Measurements from ENCODE around the gene CFAP74. TPM values are rescaled to one million over a fixed set of nuclear protein-coding genes. Genes with fewer than 3 reads are reported as not detected.
A peak's percentile ranks its signal among the peaks of the same experiment; 100 is the strongest.

Gene CFAP74
- total RNA-seq, 1 donor from 2014 or later: under 0.01 TPM

DNA sequence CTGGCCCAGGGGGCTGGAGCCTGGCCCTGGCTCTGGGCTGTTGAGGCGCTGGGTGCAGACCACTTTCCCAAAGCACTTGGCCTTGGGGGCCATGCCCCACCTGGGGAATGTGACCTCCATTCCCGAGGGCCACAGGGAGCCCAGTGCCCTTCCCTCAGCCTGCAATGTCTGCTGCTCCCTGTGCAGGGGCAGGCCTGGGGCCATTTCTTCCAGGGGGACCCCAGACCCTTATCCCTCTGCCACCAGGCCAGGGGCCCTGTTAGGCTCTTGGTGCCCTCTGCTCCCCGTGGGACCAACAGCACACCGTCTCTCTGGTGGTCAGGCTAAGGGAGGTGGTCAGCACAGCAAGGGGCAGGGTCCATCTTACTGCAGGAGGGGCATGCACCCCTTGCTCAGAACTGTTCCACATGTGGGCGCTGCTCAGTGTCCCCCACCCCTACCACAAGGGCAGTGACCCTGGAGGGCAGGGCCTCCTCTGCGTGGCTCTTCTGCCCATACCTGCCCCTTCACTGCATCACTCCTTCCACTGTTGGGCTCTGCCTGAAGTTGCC is 83.5 kb downstream of the CFAP74 start:
- Histone ChIP-seq H3K27ac (ENCODE audit: low read depth, low read length) (peak overlapping the region; percentile 65), H3K36me3 (ENCODE audit: control insufficient read depth in 3 of 3, insufficient read depth in 3 of 3, low read length in 3 of 3) (no peaks in the 10 kb centered on the region), H3K9ac (ENCODE audit: low read depth in 1 of 3, low read length in 3 of 3) (peak overlapping the region in 2 of 3 donors; percentile 56 to 62), H3K27me3 (ENCODE audit: control insufficient read depth in 3 of 3, insufficient read depth in 3 of 3, low read length in 3 of 3) (peaks cover 0 to 5% (median 0%) of the 10 kb centered on the region in 3 donors), H3K4me1 (ENCODE audit: control insufficient read depth in 3 of 3, insufficient read depth in 3 of 3, low read length in 3 of 3) (peaks cover 36 to 44% (median 41%) of the 10 kb centered on the region in 3 donors), H3K9me3 (ENCODE audit: control insufficient read depth in 3 of 3, low read length in 3 of 3) (no peaks in the 10 kb centered on the region), H3K4me3 (ENCODE audit: low read length in 3 of 3) (peak overlapping the region in 2 of 3 donors; percentile 65 to 69)

DNA sequence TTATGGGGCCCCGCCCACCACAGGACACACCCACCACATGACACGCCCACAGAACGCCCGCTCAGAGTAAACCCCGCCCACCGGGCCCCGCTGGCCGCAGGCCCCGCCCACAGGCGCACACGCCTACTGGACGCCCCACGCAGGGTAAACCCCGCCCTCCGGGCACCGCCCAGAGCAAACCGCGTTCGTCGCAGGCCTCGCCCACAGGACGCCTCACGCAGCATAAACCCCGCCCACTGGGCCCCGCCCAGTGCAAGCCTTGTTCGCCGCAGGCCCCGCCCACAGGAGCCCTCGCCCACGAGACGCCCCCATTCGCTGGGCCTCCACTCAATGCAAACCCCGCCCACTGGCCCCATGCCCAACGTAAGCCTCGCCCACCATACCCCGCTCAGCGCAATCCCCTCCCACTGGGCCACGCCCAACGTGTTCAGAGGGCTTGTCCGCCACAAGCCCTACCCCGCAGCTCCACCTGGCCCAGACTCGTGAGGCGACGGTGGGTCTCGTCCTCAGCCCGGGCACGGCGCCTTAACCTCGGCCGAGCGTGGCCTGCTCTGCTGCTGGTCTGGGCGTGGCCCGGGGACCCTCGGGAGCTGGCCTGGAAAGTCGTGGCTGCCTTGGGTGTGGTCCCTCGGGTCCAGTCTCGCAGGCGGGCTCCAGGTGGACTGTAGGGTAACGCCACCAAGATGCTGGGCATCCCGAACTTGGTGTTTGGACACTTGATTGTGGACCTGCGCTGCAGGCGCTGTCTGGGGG is 84.1 kb downstream of the CFAP74 start:
- Histone ChIP-seq H3K4me1 (ENCODE audit: control insufficient read depth in 3 of 3, insufficient read depth in 3 of 3, low read length in 3 of 3) (peaks cover 42 to 50% (median 48%) of the 10 kb centered on the region in 3 donors), H3K36me3 (ENCODE audit: control insufficient read depth in 3 of 3, insufficient read depth in 3 of 3, low read length in 3 of 3) (no peaks in the 10 kb centered on the region), H3K27ac (ENCODE audit: low read depth, low read length) (peak overlapping the region; percentile 65), H3K9me3 (ENCODE audit: control insufficient read depth in 3 of 3, low read length in 3 of 3) (no peaks in the 10 kb centered on the region), H3K4me3 (ENCODE audit: low read length in 3 of 3) (peak overlapping the region; percentile 23 to 81 (median 78)), H3K9ac (ENCODE audit: low read depth in 1 of 3, low read length in 3 of 3) (peak overlapping the region in 2 of 3 donors; percentile 62 to 72), H3K27me3 (ENCODE audit: control insufficient read depth in 3 of 3, insufficient read depth in 3 of 3, low read length in 3 of 3) (peaks cover 0 to 3% (median 0%) of the 10 kb centered on the region in 3 donors)

DNA sequence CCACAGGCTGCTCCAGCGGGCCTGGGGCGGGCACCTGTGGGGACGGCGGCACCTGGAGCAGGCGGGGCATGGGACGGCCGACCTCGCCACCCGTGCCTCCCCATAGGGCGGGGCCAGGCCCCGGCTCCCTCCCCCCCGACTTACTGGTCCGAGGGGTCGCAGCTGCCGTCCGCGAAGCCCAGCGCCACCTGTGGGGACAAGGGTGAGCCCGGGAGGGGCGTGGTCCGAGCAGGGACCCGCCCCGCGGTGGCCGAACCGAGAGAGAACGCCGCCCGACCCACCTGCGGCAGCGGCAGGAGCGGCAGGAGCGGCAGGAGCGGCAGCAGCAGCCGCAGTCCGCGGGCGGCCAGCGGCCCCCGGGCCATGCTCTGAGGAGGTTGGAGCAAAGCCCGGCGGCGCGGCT is 84.7 kb downstream of the CFAP74 start, which contains the start of gene TMEM52:
TMEM52 (minus strand) TSS at position 379 of the 403 bp plus-strand sequence; CDS start at position 365, 14 bp downstream.
- H3K4me1 ChIP-seq (ENCODE audit: control insufficient read depth in 3 of 3, insufficient read depth in 3 of 3, low read length in 3 of 3): peaks cover 48 to 56% (median 53%) of the 10 kb centered on the region in 3 donors

GRCh38 chr1:1917995-1918900 is 85.3 kb downstream of the CFAP74 start:
- Histone ChIP-seq H3K27ac (ENCODE audit: low read depth, low read length) (peak overlapping the region; percentile 91), H3K36me3 (ENCODE audit: control insufficient read depth in 3 of 3, insufficient read depth in 3 of 3, low read length in 3 of 3) (no peaks in the 10 kb centered on the region), H3K27me3 (ENCODE audit: control insufficient read depth in 3 of 3, insufficient read depth in 3 of 3, low read length in 3 of 3) (peaks cover 0 to 5% (median 0%) of the 10 kb centered on the region in 3 donors), H3K4me3 (ENCODE audit: low read length in 3 of 3) (peak overlapping the region; percentile 77 to 81 (median 78)), H3K4me1 (ENCODE audit: control insufficient read depth in 3 of 3, insufficient read depth in 3 of 3, low read length in 3 of 3) (peaks cover 50 to 59% (median 56%) of the 10 kb centered on the region in 3 donors), H3K9ac (ENCODE audit: low read depth in 1 of 3, low read length in 3 of 3) (peak overlapping the region; percentile 72 to 92 (median 77)), H3K9me3 (ENCODE audit: control insufficient read depth in 3 of 3, low read length in 3 of 3) (no peaks in the 10 kb centered on the region)

More for the DNA sequence above, 84.7 kb downstream of the CFAP74 start, which contains the start of gene TMEM52:
- H3K9me3 ChIP-seq (ENCODE audit: control insufficient read depth in 3 of 3, low read length in 3 of 3): no peaks in the 10 kb centered on the region
- H3K27ac ChIP-seq (ENCODE audit: low read depth, low read length): peak within 1 kb of the TSS; percentile 91
- no peaks in the 10 kb centered on the region for H3K36me3 ChIP-seq (ENCODE audit: control insufficient read depth in 3 of 3, insufficient read depth in 3 of 3, low read length in 3 of 3)
- peaks cover 0 to 5% (median 0%) of the 10 kb centered on the region in 3 donors for H3K27me3 ChIP-seq (ENCODE audit: control insufficient read depth in 3 of 3, insufficient read depth in 3 of 3, low read length in 3 of 3)
- peak within 1 kb of the TSS; percentile 77 to 81 (median 78) for H3K4me3 ChIP-seq (ENCODE audit: low read length in 3 of 3)
- H3K9ac ChIP-seq (ENCODE audit: low read depth in 1 of 3, low read length in 3 of 3): peak within 1 kb of the TSS; percentile 72 to 92 (median 77)

DNA sequence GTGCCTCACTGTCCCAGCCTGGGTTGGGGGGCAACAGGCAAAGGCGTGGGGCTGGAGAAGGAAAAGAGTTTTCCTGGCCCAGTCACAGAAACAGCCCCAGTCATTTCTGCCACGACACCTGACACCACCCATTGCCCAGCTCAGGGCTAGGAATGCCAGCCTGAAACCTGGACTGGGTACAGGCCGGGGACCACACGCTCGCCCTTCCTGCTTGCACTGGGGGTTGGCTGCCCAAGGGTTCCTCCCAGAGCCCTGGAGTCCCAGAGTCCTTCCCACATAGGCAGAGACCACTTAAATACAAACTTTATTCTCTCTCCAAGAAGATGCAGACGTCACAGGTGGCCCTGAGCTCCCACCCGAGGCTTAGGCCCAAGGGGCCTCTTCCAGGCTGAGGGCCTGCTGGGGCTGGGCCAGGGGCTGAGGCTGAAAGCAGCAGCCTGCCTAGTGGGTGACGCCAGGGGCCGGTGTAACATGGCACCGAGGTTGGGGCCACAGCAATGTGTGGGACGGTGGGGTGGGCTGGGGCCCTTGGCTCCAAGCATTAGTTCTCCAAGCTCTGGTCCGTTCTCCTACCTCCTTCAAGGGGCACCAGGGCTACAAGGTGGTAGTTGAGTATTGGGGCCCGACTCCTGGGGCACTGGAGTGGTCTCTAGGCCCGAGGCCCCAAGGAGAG is 86.1 kb downstream of the CFAP74 start:
- Histone ChIP-seq H3K4me3 (ENCODE audit: low read length in 3 of 3) (peak overlapping the region; percentile 77 to 81 (median 78)), H3K27me3 (ENCODE audit: control insufficient read depth in 3 of 3, insufficient read depth in 3 of 3, low read length in 3 of 3) (peaks cover 0 to 5% (median 0%) of the 10 kb centered on the region in 3 donors), H3K4me1 (ENCODE audit: control insufficient read depth in 3 of 3, insufficient read depth in 3 of 3, low read length in 3 of 3) (peaks cover 50 to 59% (median 56%) of the 10 kb centered on the region in 3 donors), H3K27ac (ENCODE audit: low read depth, low read length) (peak overlapping the region; percentile 91), H3K9ac (ENCODE audit: low read depth in 1 of 3, low read length in 3 of 3) (peak overlapping the region; percentile 72 to 92 (median 77)), H3K9me3 (ENCODE audit: control insufficient read depth in 3 of 3, low read length in 3 of 3) (no peaks in the 10 kb centered on the region), H3K36me3 (ENCODE audit: control insufficient read depth in 3 of 3, insufficient read depth in 3 of 3, low read length in 3 of 3) (no peaks in the 10 kb centered on the region)

GRCh38 chr1:1916851-1917251 is 86.7 kb downstream of the CFAP74 start:
- Histone ChIP-seq H3K27me3 (ENCODE audit: control insufficient read depth in 3 of 3, insufficient read depth in 3 of 3, low read length in 3 of 3) (peaks cover 0 to 5% (median 0%) of the 10 kb centered on the region in 3 donors), H3K4me3 (ENCODE audit: low read length in 3 of 3) (peak overlapping the region in 2 of 3 donors; percentile 41 to 65), H3K9me3 (ENCODE audit: control insufficient read depth in 3 of 3, low read length in 3 of 3) (no peaks in the 10 kb centered on the region), H3K36me3 (ENCODE audit: control insufficient read depth in 3 of 3, insufficient read depth in 3 of 3, low read length in 3 of 3) (no peaks in the 10 kb centered on the region), H3K27ac (ENCODE audit: low read depth, low read length) (peak overlapping the region; percentile 91), H3K4me1 (ENCODE audit: control insufficient read depth in 3 of 3, insufficient read depth in 3 of 3, low read length in 3 of 3) (peaks cover 50 to 59% (median 56%) of the 10 kb centered on the region in 3 donors), H3K9ac (ENCODE audit: low read depth in 1 of 3, low read length in 3 of 3) (peak overlapping the region; percentile 51 to 70 (median 54))

DNA sequence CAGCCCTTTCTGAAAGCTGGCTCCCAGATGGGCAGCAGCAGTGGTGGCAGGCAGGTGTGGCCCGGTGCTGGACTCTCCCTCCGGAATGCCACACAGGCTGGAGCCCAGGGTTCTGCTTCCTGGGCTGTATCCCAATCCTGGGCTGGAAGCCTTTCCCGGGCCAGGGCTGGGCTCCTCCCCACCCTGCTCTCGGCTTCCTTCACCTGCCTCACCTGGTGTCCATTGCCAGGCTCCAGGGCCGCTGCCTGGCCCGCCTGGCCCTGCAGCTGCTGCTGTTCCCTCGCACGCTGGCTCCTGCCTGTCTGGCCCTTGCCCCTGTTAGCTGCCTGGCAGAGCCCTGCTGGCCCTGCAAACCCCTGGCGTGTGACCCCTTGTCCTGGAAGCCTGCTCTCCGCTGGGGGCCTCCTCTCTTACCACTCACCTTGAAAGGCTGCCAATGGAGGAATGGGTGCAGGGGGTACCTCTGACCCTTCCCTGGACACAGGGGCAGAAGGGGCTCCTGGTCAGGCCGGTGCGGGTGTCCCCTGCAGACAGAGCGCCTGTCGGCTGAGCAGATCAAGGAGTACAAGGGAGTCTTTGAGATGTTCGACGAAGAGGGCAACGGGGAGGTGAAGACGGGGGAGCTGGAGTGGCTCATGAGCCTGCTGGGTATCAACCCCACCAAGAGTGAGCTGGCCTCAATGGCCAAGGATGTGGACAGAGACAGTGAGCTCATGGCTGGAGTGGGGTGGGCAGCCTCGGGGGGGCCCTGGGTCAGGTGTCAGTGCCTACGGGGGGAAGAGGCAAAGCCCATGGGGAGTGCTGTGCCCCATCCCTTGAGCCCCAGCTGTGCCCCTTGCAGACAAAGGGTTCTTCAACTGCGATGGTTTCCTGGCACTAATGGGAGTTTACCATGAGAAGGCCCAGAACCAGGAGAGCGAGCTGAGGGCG is 87.4 kb downstream of the CFAP74 start:
- peak overlapping the region; percentile 22 to 65 (median 48) for H3K4me3 ChIP-seq (ENCODE audit: low read length in 3 of 3)
- no peaks in the 10 kb centered on the region for H3K9me3 ChIP-seq (ENCODE audit: control insufficient read depth in 3 of 3, low read length in 3 of 3)
- H3K27me3 ChIP-seq (ENCODE audit: control insufficient read depth in 3 of 3, insufficient read depth in 3 of 3, low read length in 3 of 3): peaks cover 0 to 5% (median 0%) of the 10 kb centered on the region in 3 donors
- peaks cover 50 to 59% (median 56%) of the 10 kb centered on the region in 3 donors for H3K4me1 ChIP-seq (ENCODE audit: control insufficient read depth in 3 of 3, insufficient read depth in 3 of 3, low read length in 3 of 3)
- H3K36me3 ChIP-seq (ENCODE audit: control insufficient read depth in 3 of 3, insufficient read depth in 3 of 3, low read length in 3 of 3): no peaks in the 10 kb centered on the region
- H3K9ac ChIP-seq (ENCODE audit: low read depth in 1 of 3, low read length in 3 of 3): peak overlapping the region; percentile 65 to 81 (median 70)
- H3K27ac ChIP-seq (ENCODE audit: low read depth, low read length): peak overlapping the region; percentile 91

- Histone ChIP-seq H3K4me3 (ENCODE audit: low read length in 3 of 3) (peak within 1 kb of the TSS; percentile 48 to 65 (median 54)), H3K9ac (ENCODE audit: low read depth in 1 of 3, low read length in 3 of 3) (peak within 1 kb of the TSS; percentile 70 to 81 (median 72)), H3K36me3 (ENCODE audit: control insufficient read depth in 3 of 3, insufficient read depth in 3 of 3, low read length in 3 of 3) (no peaks in the 10 kb centered on the region), H3K4me1 (ENCODE audit: control insufficient read depth in 3 of 3, insufficient read depth in 3 of 3, low read length in 3 of 3) (peaks cover 50 to 63% (median 56%) of the 10 kb centered on the region in 3 donors), H3K27ac (ENCODE audit: low read depth, low read length) (peak within 1 kb of the TSS; percentile 91), H3K9me3 (ENCODE audit: control insufficient read depth in 3 of 3, low read length in 3 of 3) (no peaks in the 10 kb centered on the region), H3K27me3 (ENCODE audit: control insufficient read depth in 3 of 3, insufficient read depth in 3 of 3, low read length in 3 of 3) (peaks cover 0 to 5% (median 0%) of the 10 kb centered on the region in 3 donors)
Measured at GRCh38 chr1:1914971-1915692, 88.5 kb downstream of the CFAP74 start, which contains the start of gene CALML6. Gene CALML6, plus strand, starts transcription at chr1:1915260. Its CDS starts 21 bp downstream, at chr1:1915281.
